Activated T-cell treated with anti-CD3 and anti-CD28 coated beads, Interleukin-2, amount 50 U/mL, for 72 hours (primary cell): Measurements from ENCODE around the gene CD5L. TPM values are rescaled to one million over a fixed set of nuclear protein-coding genes. Genes with fewer than 3 reads are reported as not detected.

Experiments
- ATAC-seq, 2 donors: fragments of 150-1000 bp; cut with Tn5 transposase; replicated peaks in 1 of 2; 2 replicates each; pipeline ENCODE4 v1.10.0; 2021; ENCODE audit warnings: moderate library complexity in 2 of 2, mild to moderate bottlenecking in 1 of 2
- DNase-seq, 2 donors: peaks; one replicate each; pipeline ENCODE4 v3.0.0; 2021 to 2022; ENCODE audit warnings: mixed read lengths in 1 of 2
- H3K27ac Mint-ChIP-seq: one replicate; pipeline ENCODE4 v1.8.0; 2022; ENCODE audit warnings: mild to moderate bottlenecking, moderate library complexity, mixed read lengths
- H3K27me3 Mint-ChIP-seq: one replicate; pipeline ENCODE4 v1.8.0; 2022; ENCODE audit warnings: low read depth, mixed read lengths
- H3K36me3 Mint-ChIP-seq, 2 donors: one replicate each; pipeline ENCODE4 v1.8.0; 2022; ENCODE audit warnings: mixed read lengths in 2 of 2, mild to moderate bottlenecking in 1 of 2; ENCODE audit not compliant: insufficient read depth in 2 of 2
- H3K4me1 Mint-ChIP-seq: one replicate; pipeline ENCODE4 v1.8.0; 2022; ENCODE audit warnings: low read depth, mixed read lengths
- H3K4me3 Mint-ChIP-seq, 2 donors: one replicate each; pipeline ENCODE4 v1.8.0; 2022; ENCODE audit warnings: mild to moderate bottlenecking in 2 of 2, mixed read lengths in 2 of 2, moderate library complexity in 2 of 2
- H3K9me3 Mint-ChIP-seq, 2 donors: one replicate each; pipeline ENCODE4 v1.8.0; 2022; ENCODE audit warnings: mixed read lengths in 2 of 2
- total RNA-seq, 2 donors: library from RNA; stranded (reverse); gene quantifications; one replicate each; pipeline ENCODE4 v1.2.3, GENCODE V29; 2022

Gene CD5L
- total RNA-seq, 2 donors from 2014 or later, result not detected

GRCh38 chr1:157834430-157834829 is 7.2 kb downstream of the CD5L start:
- H3K4me3 Mint-ChIP-seq, result no peak overlapping the region
- H3K27me3 Mint-ChIP-seq, result no peaks in the 10 kb centered on the region
- H3K4me1 Mint-ChIP-seq, result peaks cover 9% of the 10 kb centered on the region
- ATAC-seq (no peak), DNase-seq (no peak)
- H3K27ac Mint-ChIP-seq, result no peak overlapping the region
- H3K9me3 Mint-ChIP-seq, result no peaks in the 10 kb centered on the region
- no peaks in the 10 kb centered on the region for H3K36me3 Mint-ChIP-seq

- Mint-ChIP-seq H3K36me3 (no peaks in the 10 kb centered on the region), H3K27ac (no peak overlapping the region), H3K4me3 (no peak overlapping the region), H3K4me1 (peaks cover 9% of the 10 kb centered on the region), H3K9me3 (no peaks in the 10 kb centered on the region), H3K27me3 (no peaks in the 10 kb centered on the region)
- no peak for ATAC-seq
- no peak for DNase-seq
Measured at GRCh38 chr1:157833145-157833544, 8.5 kb downstream of the CD5L start.

- peaks cover 9% of the 10 kb centered on the region for H3K4me1 Mint-ChIP-seq
- peak; percentile 77 to 80 for ATAC-seq
Measured at GRCh38 chr1:157831968-157832626, 9.5 kb downstream of the CD5L start.

GRCh38 chr1:157830887-157831286 is 10.7 kb downstream of the CD5L start:
- Mint-ChIP-seq H3K4me1 (peaks cover 9% of the 10 kb centered on the region), H3K4me3 (no peak overlapping the region), H3K27ac (no peak overlapping the region), H3K27me3 (no peaks in the 10 kb centered on the region), H3K36me3 (no peaks in the 10 kb centered on the region), H3K9me3 (no peaks in the 10 kb centered on the region)
- DNase-seq (no peak), ATAC-seq (no peak)

More at GRCh38 chr1:157831968-157832626, 9.5 kb downstream of the CD5L start:
- Mint-ChIP-seq H3K36me3 (no peaks in the 10 kb centered on the region), H3K27me3 (no peaks in the 10 kb centered on the region), H3K9me3 (no peaks in the 10 kb centered on the region), H3K4me3 (no peak overlapping the region), H3K27ac (no peak overlapping the region)
- no peak for DNase-seq

GRCh38 chr1:157829711-157830110 is 11.9 kb downstream of the CD5L start:
- H3K27me3 Mint-ChIP-seq, result no peaks in the 10 kb centered on the region
- H3K27ac Mint-ChIP-seq, result no peak overlapping the region
- peaks cover 9% of the 10 kb centered on the region for H3K4me1 Mint-ChIP-seq
- no peak for ATAC-seq
- no peak overlapping the region for H3K4me3 Mint-ChIP-seq
- H3K36me3 Mint-ChIP-seq, result no peaks in the 10 kb centered on the region
- no peaks in the 10 kb centered on the region for H3K9me3 Mint-ChIP-seq
- no peak for DNase-seq

- Mint-ChIP-seq H3K4me3 (no peak overlapping the region), H3K4me1 (peaks cover 9% of the 10 kb centered on the region), H3K9me3 (no peaks in the 10 kb centered on the region), H3K27me3 (peaks cover 2% of the 10 kb centered on the region), H3K36me3 (no peaks in the 10 kb centered on the region), H3K27ac (no peak overlapping the region)
- no peak for DNase-seq
- ATAC-seq, result no peak
Measured at GRCh38 chr1:157829210-157829609, 12.4 kb downstream of the CD5L start.

GRCh38 chr1:157820299-157820698 is 21.3 kb downstream of the CD5L start:
- no peaks in the 10 kb centered on the region for H3K36me3 Mint-ChIP-seq
- H3K27ac Mint-ChIP-seq, result no peak overlapping the region
- H3K4me1 Mint-ChIP-seq, result no peaks in the 10 kb centered on the region
- no peak overlapping the region for H3K4me3 Mint-ChIP-seq
- no peak for ATAC-seq
- no peak for DNase-seq
- H3K9me3 Mint-ChIP-seq, result no peaks in the 10 kb centered on the region
- H3K27me3 Mint-ChIP-seq, result peaks cover 8% of the 10 kb centered on the region

- Mint-ChIP-seq H3K36me3 (no peaks in the 10 kb centered on the region), H3K27ac (no peak within 1 kb of the TSS), H3K4me3 (no peak within 1 kb of the TSS), H3K4me1 (no peaks in the 10 kb centered on the region), H3K27me3 (peaks cover 8% of the 10 kb centered on the region), H3K9me3 (no peaks in the 10 kb centered on the region)
- DNase-seq, result no peak
- no peak for ATAC-seq
Measured at GRCh38 chr1:157819896-157820295, 21.7 kb downstream of the CD5L start, which contains the start of gene FCRL1. FCRL1 (minus strand) TSS chr1:157820120; CDS start chr1:157820037, 83 bp downstream.

- Mint-ChIP-seq H3K27ac (no peak overlapping the region), H3K36me3 (no peaks in the 10 kb centered on the region), H3K27me3 (peaks cover 6% of the 10 kb centered on the region), H3K4me1 (no peaks in the 10 kb centered on the region), H3K9me3 (peaks cover 0 to 1% of the 10 kb centered on the region in 2 donors), H3K4me3 (no peak overlapping the region)
- DNase-seq, result no peak
- no peak for ATAC-seq
Measured at GRCh38 chr1:157819215-157819614, 22.4 kb downstream of the CD5L start.

- ATAC-seq (no peak), DNase-seq (no peak)
- Mint-ChIP-seq H3K27ac (no peak overlapping the region), H3K4me1 (no peaks in the 10 kb centered on the region), H3K27me3 (peaks cover 9% of the 10 kb centered on the region), H3K4me3 (no peak overlapping the region), H3K9me3 (peaks cover 4 to 6% of the 10 kb centered on the region in 2 donors), H3K36me3 (peaks cover 2 to 4% of the 10 kb centered on the region in 2 donors)
Measured at GRCh38 chr1:157813269-157813668, 28.3 kb downstream of the CD5L start.

GRCh38 chr1:157806431-157807149 is 35.0 kb downstream of the CD5L start:
- no peaks in the 10 kb centered on the region for H3K36me3 Mint-ChIP-seq
- peaks cover 36% of the 10 kb centered on the region for H3K27me3 Mint-ChIP-seq
- no peak overlapping the region for H3K27ac Mint-ChIP-seq
- H3K4me1 Mint-ChIP-seq, result no peaks in the 10 kb centered on the region
- no peak overlapping the region for H3K4me3 Mint-ChIP-seq
- ATAC-seq (no peak), DNase-seq (no peak)
- H3K9me3 Mint-ChIP-seq, result no peaks in the 10 kb centered on the region

GRCh38 chr1:157803851-157804250 is 37.8 kb downstream of the CD5L start:
- Mint-ChIP-seq H3K9me3 (no peaks in the 10 kb centered on the region), H3K4me1 (no peaks in the 10 kb centered on the region), H3K27me3 (peaks cover 33% of the 10 kb centered on the region), H3K27ac (no peak overlapping the region), H3K36me3 (no peaks in the 10 kb centered on the region), H3K4me3 (no peak overlapping the region)
- DNase-seq, result no peak
- no peak for ATAC-seq

GRCh38 chr1:157799996-157800395 is 41.6 kb downstream of the CD5L start:
- no peaks in the 10 kb centered on the region for H3K9me3 Mint-ChIP-seq
- no peak overlapping the region for H3K27ac Mint-ChIP-seq
- no peak for DNase-seq
- H3K27me3 Mint-ChIP-seq, result no peaks in the 10 kb centered on the region
- H3K4me3 Mint-ChIP-seq, result no peak overlapping the region
- no peaks in the 10 kb centered on the region for H3K4me1 Mint-ChIP-seq
- ATAC-seq, result no peak
- no peaks in the 10 kb centered on the region for H3K36me3 Mint-ChIP-seq
